Fibroblast of peridontal ligament (primary cell): ENCODE measurements around the gene DNAH17.

Experiments
- DNase-seq: peaks from one replicate; pipeline ENCODE4 v3.0.0-alpha.2; 2010; ENCODE audit errors: extremely low read depth

The DNAH17 gene

GRCh38 chr17:78390241-78391050 lies 186.8 kb downstream of the DNAH17 start:
- peak; percentile 93 for DNase-seq

DNA sequence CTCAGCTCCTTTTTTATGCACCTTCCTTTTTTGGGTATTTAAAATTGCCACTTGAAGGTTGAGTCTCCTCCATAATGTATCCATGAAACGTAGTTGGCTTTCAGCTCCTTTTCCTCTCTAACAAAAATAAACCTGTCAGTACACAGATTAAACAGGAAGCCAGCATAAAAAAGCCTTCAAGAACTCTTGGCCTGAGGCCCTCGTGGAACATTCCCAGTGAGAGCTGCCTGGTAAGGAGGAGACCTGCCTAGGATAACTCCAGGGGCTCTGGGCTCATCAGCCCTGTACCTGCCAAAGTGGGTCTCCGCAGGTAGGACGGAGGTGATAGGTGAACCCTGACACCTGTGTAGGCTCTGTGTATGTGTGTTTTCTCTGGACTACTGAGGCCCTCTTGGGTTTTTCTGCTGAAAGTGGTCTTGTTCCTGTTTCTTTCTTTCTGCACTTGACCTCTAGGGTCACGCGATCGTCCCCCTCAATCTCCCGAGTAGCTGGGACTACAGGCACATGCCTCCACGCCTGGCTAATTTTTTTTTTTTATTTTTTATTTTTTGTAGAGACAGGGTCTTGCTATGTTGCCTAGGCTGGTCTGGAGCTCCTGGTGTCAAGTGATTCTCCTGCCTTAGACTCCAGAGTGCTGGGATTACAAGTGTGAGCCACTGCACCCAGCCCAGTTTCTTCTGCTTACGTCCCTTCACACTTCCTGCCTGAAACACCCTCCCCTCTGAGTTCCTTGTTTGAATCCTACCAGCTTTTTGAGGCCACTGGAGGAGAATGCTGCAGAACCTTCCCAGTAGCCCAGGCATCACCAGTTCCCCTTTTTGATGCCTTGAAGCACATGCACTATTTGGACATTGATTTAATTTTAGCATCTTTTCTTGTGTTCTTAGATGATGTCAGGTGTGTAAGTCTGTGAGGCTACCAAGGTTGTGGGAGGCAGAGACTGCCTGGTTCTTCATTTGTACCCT lies 188.9 kb downstream of the DNAH17 start:
- peak; percentile 49 for DNase-seq

DNA sequence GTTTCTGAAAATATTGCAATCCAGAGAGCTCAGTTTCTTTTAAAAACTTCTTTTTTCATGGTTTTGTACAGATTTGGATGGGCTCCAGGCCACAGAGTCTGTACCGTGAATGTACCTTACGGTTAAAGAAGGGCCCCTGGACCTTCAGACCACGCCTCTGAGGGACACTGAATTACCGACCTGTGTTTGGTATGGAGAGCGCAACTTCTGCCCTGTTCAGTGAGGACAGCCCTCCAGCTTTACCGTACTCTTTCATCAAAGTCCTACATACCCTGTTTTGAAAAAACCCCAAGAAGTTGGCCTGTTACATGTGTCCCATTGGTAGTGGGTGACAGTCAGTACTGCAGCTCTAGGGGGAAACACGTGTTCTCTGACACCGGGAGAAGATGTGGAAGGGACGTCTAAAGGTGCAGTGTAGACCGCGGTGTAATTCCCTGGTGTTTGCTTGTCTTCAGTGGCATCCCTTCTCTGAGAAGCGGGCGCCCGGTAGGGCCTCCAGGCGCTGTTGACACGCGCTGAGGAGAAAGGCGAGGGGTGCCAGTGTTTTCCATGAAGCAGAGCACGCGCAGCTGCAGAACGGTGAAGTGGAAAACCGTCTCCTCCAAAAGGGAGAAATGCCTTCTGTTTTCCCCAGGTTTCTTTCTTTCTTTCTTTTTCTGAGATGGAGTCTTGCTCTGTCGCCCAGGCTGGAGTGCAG lies 192.6 kb downstream of the DNAH17 start:
- no peak for DNase-seq

DNA sequence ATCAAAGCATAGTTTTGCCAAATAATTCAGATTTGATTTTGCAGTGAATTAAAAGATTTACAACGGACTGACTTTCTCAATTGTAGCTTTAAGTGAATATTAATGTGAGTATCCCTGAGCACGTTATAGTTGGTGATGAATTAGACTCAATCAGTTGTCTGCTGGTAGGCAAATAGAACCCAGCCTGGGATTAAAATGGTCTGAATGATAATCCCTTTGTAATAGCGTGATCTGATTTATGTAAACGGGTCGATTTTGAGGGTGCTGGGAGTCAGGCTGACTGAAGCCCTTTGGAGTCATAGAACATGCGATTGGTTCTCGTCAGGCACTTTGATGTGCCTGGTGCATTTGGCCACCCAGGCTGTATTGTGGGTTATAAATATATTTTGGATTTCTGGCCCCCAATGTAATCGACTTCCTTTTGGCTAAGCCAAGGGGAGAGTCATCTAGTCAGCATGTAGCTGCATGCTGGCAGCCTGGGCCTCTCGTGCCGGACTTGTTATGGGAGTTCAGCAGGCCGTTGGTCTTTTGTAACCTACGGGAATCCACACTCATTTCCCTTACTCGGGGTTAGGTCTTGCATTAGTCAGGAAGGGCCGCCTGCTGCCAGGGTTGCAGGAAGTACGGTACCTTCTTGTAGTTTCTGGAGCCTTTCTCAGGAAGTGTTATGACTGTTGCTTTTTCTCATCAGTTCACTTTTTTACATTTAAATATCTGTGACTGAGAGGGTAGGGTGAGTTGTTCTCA lies 193.3 kb downstream of the DNAH17 start:
- peak; percentile 98 for DNase-seq

- no peak for DNase-seq
Observed at GRCh38 chr17:78381601-78382232, 195.5 kb downstream of the DNAH17 start.

DNA sequence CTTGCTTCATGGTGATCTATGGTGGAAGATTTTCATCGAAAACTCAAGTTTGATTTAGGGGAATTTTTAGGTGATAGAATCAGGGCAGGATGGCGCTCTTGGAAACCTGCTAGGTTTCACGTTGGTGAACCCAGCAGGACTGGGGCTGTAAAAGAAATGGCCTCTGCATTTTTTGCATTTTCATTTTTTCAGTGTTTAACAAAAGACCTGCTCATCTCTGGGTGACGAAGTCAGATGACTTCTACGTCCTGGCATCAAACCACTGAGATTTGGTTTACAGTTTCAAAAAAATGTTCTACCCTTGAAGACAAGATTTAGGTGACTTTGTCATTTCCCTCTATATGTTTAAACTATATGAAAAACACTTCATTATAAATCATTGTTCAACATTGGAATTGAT lies 196.8 kb downstream of the DNAH17 start:
- no peak for DNase-seq

GRCh38 chr17:78379131-78379491 lies 198.1 kb downstream of the DNAH17 start:
- DNase-seq, result peak; percentile 78

GRCh38 chr17:78378225-78379130 lies 198.7 kb downstream of the DNAH17 start, which contains the start of gene PGS1:
Gene PGS1 (plus strand): TSS chr17:78378649. CDS start chr17:78378666, 17 bp downstream.
- DNase-seq, result peak; percentile 63

DNA sequence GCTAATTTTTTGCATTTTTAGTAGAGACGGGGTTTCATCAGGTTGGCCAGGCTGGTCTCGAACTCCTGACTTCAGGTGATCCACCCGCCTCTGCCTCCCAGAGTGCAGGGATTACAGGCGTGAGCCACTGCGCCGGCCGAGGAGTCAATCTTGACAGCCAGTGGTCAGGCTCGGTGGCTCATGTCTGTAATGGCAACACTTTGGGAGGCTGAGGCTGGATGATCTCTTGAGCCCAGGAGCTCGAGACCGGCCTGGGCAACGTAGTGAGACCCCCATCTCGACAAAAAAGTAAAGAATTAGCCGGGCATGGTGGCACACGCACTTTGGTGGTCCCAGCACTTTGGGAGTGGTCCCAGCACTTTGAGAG lies 199.4 kb downstream of the DNAH17 start:
- DNase-seq, result no peak

DNA sequence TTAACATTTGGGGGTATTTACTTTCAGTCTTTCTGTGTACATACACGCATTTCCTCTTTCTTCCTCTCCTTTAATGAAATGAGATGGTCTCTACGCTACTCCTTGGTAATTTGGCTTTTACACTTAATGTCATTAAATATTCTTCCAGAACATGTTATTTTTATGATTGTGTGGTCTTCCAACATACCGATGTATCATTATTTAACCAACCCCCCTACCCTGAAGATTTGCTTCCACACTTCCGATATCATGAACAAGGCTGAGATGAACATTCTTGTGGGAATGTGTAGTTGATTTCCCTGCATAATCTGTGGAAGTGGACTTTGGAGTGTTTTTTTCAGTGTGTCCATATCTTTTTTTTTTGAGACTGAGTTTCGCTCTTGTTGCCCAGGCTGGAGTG lies 201.0 kb downstream of the DNAH17 start:
- DNase-seq, result no peak

DNA sequence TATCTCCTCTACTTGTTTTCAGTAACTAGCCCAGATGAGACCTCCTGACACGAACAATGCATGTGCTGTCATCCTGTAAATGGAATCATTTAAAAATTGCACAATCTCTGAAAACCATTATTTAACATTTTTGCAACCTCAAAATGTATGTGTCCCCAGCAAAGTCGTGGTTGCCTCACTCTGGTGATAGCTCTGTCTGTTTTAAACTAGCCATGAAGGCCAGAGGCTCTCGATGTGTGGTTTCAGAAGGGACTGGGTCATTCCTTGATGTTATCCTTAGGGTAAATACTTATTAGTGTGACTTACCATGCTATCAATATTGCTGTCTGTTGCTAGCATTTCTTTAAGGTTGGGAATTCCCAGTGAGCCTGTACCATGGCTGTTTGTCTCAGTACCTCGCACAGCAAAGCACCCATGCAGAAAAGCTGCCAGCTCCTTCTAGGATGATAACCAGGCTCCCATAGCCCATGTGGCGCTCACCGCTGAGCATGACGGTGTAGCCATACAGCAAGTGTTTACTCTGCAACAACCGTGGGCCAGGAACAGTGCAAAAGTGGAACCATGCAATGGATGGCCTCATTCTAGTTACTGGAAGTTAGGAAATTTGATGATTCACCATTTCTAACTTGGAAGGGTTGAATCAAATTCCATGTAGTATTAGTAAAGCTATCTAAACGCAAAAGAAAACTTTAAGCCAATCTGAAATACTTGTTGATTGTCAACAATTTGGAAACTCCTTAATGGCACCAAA lies 201.6 kb downstream of the DNAH17 start:
- peak; percentile 98 for DNase-seq

DNA sequence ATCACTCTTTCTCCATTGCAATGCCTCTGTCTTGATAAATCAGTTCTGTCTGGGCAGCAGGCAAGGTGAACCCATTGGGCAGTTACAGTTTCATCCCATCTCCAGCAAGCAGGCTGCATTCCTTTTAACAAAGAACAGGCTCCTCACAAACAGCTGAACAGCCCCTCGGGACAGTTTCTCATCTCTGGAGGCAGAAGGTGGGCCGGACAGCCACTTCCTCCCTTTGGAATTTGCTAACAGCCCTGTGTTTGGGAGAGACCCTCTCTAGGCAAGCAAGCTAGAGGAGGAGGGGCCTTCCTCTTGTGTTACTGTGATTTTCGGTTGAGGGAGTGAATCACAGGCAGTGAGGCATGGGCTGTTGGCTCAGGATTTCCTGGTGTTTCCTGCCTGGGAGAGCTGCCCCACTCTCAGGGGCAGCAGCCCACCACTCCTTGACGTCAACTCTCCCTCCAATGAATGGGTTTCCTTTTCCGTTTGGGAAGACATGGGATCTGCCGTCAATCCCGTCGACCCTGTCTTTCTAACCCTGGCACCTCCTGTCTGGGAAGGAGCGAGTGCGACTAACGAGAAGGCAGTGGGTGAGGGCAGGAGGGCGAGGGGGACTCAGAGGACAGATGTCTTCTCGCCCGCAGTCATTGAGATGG lies 202.4 kb downstream of the DNAH17 start:
- peak; percentile 79 for DNase-seq

GRCh38 chr17:78374189-78374588 lies 203.0 kb downstream of the DNAH17 start:
- DNase-seq, result no peak
